HT1080 (cell line): ENCODE data around the gene TAF15. TPM values are rescaled to one million over a fixed set of nuclear protein-coding genes. Genes with fewer than 3 reads are reported as not detected.

Experiments
- DNase-seq: peaks from one replicate; pipeline ENCODE4 v3.0.0-alpha.2; 2015; ENCODE audit warnings: low read depth
- polyA plus RNA-seq, 2 experiments: library from polyadenylated mRNA; depleted of rRNA; stranded (reverse); fragments of >200 nt; gene quantifications; 2 replicates each; pipeline ENCODE4 v1.2.3, GENCODE V29; 2015
- total RNA-seq: library from RNA; depleted of rRNA; stranded (reverse); fragments of >200 nt; shearing (Covaris generic); gene quantifications from 2 replicates; pipeline ENCODE4 v1.2.3, GENCODE V29; 2014; rRNA removed

TAF15 gene
- total RNA-seq: 27.5 and 41.3 TPM in 2 replicates
- polyA plus RNA-seq (2015; cell fraction: cytosol; rRNA removed): 120 and 166 TPM in 2 replicates
- polyA plus RNA-seq (2015; cell fraction: nucleus; rRNA removed): 176 and 193 TPM in 2 replicates

GRCh38 chr17:35808962-35809854, at the start of gene TAF15:
Gene TAF15, plus strand, starts transcription at chr17:35809484. Its CDS starts 86 bp downstream, at chr17:35809570.
- peak; percentile 97 for DNase-seq

- DNase-seq: no peak
Measured at GRCh38 chr17:35760587-35760986, 48.7 kb upstream of the TAF15 start, which contains the start of gene C17orf50. Gene C17orf50, plus strand, starts transcription at chr17:35760887. Its CDS starts 55 bp downstream, at chr17:35760942.

DNA sequence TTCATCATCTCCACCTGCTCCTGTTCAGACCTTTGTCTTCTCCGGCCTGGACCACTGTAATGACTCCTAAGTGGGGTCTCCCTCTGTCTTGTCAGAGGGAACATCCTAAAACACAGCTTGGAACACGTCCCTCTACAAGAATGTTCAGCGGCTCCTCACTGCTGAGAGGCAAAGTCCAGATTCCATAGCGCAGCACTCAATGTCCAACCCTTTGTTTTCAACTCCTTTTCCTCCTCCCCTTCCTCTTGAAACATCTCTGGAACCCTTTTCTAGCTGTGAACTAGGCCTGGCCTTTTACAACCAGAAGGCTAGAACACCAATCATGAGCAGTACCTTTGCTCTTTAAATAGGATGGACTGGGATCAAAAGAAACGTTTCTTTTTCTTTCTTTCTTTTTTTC, 47.7 kb upstream of the TAF15 start:
- no peak for DNase-seq

- no peak for DNase-seq
Measured at GRCh38 chr17:35763767-35764122, 45.5 kb upstream of the TAF15 start.

DNA sequence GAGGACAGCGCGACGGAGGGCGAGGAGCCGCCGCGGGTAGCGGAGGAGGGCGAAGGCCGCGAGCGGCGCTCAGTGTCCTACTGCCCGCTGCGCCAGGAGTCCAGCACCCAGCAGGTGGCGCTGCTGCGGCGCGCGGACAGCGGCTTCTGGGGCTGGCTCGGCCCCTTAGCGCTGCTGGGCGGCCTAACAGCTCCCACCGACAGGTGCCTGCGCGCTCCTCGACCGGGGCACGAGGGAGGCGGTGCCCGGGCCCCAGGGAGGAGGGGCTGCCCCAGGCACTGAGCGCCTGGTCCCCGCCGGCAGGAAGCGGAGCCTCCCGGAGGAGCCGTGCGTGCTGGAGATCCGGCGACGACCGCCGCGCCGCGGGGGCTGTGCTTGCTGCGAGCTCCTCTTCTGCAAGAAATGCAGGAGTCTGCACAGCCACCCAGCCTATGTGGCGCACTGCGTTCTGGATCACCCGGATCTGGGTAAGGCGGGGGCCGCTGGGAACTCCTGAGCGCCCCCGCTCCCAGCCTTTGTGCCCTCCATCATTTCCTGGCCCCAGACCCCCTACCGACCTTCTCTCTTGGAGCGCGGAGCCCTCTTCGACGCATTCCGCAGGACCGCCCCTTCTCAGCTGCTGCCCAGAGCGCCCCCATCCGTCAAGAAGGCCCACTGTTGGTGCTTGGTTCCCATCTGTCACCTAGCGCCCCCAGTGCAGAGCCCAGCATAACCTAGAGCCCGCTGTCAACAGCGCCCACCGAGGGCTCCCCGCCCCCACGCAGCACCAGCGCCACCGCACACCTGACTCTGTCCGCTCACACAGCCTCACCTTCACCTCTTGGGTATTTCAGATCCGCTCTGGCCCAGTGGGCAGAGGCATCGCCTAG, 44.9 kb upstream of the TAF15 start:
- DNase-seq: peak; percentile 82

DNA sequence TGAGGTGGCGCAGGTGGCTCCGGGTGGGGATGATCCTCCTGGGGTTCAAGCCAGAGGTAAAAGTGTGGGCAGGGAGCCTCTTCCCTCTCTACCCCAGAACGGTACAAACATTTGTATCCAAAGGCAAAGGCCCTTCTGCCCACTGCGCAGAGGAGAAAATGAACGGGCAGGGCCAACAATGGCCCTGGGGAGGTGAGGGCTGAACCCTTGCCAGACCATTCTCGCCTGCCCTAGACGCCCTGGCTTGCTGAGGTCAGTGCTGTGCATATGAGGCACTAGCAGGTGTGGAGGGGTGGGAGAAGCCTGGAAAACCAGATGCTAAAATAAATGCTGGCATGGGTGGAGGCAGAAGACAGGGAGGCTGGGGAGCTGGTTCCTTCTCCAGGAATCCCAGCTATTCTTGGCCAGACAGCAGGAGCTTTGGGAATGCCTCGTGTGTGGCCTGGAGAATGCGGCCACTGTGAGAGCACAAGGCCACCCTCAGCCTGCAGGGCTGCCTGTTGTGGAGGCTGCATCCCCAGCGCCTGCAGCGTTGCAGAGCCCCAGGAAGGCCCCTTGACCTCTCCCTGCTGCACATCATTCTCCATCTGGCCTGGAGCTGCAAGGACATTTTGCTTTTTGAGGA, 44.1 kb upstream of the TAF15 start:
- no peak for DNase-seq

- no peak for DNase-seq
Measured at GRCh38 chr17:35765756-35766488, 43.4 kb upstream of the TAF15 start.

- DNase-seq: no peak
Measured at GRCh38 chr17:35766489-35766877, 42.8 kb upstream of the TAF15 start.

- peak; percentile 49 for DNase-seq
Measured at GRCh38 chr17:35766903-35767510, 42.3 kb upstream of the TAF15 start.

DNA sequence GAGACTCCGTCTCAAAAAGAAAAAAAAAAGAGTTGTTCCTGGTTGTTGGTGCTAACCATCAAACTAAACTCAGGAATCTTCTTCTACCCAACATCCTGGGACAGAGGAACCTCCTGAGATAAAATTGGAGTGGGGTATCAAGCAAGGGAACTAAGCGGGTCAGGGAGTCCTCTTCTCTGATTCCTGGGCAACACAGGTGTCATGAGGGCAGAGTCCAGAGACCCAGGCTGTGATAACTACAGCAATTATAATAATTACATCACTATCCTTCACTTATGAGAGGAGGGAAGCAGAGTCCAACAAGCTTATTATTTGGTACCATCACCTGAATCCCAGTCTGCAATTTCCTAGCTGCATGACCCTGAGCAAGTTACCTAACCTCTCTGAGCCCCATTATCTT, 40.5 kb upstream of the TAF15 start:
- DNase-seq: no peak

DNA sequence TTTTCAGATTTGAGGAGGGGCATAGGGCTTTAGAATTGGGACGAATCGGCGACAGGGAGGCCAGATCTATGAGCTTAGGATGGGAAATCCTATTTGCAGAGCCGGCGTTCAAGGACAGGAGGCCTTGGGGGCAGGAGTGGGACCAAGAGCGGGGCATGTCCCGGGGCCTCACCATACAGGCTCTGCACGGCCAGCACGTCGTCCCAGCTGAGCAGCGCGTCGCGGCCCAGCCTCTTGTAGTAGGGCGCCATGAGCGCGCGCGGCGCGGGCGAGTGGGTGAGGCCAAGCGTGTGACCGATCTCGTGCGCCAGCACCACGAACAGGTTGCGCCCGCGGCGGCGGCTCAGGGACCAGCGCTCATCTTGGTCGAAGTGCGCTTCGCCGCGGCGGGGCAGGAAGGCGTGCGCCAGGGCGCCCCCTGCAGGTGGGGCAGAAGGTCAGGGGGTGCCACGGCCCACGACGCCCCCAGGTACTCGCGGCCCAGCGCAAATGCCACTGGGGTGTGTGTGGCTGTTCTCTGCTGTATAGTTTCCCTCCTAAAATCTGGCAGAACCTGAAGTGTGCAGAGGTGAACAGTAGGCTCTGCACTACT, 39.3 kb upstream of the TAF15 start:
- DNase-seq: no peak

- no peak for DNase-seq
Measured at GRCh38 chr17:35773129-35773528, 36.2 kb upstream of the TAF15 start.

- DNase-seq: no peak
Measured at GRCh38 chr17:35773679-35774425, 35.4 kb upstream of the TAF15 start.

DNA sequence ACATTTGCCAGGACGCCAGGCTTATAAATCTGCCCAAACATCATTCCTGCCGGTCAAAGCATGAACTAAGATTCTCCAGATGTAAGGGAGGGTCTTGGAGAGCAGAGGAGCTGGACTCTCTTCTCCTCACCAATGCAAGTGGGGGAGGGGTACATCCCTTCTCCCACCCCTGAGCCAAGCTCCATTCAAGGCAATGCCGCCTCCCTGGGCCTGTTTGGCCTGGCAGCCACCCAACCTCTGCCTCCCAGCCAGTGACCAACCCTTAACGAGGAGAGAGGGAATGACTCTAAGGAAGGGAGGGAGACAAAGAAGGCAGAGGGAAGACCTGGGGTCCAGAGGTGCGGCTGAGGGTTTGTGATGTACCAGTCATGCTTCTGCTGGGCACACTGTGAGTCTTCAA, 34.8 kb upstream of the TAF15 start:
- DNase-seq: peak; percentile 38

- no peak for DNase-seq
Measured at GRCh38 chr17:35775039-35775438, 34.2 kb upstream of the TAF15 start.

GRCh38 chr17:35775583-35775982, 33.7 kb upstream of the TAF15 start:
- DNase-seq: no peak

DNA sequence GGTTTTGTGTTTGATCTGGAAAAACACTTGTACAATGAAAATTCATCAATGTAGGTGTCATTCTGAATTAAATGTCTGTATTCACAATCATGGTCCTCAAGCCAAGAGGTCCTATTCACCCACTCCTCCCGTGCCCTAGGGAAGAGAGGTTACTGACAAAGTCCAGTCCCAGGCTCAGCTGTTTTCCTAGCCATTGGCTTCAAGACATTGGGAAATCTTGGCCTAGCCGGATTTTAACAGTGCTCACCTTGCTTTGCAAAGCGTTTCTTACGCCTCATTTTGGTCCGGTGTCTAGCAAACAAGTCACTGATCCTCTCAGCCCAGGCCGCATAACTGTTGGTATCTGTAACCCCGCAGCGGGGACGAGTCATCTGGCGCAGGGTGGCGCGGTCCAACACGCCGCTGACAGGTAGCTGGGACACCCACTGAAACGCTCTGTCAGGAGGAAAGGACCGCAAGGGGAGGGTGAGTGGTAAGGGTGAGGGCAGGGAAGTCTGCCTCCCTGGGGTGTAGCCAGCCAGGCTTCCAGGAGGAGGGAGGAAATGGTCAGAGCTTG, 30.6 kb upstream of the TAF15 start:
- no peak for DNase-seq

DNA sequence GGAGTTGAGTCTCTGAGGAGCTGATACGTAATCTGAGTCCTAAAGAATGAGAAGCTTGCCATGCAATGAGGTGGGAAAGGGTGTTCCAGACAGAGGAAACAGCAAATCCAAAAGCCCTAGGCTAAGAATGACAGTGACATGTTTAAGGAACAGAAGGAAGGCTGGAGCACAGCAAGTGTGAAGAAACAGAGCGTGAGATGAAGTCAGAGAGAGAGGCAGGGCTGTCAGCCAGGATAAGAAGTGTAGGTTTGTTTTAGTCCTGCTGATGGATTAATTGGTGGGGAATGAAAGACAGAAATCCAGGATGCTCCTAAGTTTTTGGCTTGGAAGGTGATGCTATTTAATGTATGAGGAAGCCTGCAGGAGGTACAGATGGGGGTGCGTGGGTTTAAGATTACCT, 28.3 kb upstream of the TAF15 start:
- DNase-seq: no peak

GRCh38 chr17:35784895-35785294, 24.4 kb upstream of the TAF15 start:
- DNase-seq: no peak
